ENCODE results near the gene IREB2.

GRCh38 chr15:78393137-78393536, 44.9 kb upstream of the IREB2 start:
- TF ChIP-seq EZH2 (IDR thresholded peaks at IDR 0.05; ENCODE audit: borderline replicate concordance, low read length), result no peak
- TF ChIP-seq CTCF (conservative IDR thresholded peaks at IDR 0.05 in 1 of 2, IDR thresholded peaks at IDR 0.05 in 1 of 2; ENCODE audit: extremely low read depth in 1 of 2, insufficient read depth in 1 of 2, low read depth in 1 of 2, low read length in 2 of 2), result no peak

Measured in mammary epithelial cell (primary cell).